Liver (tissue), 3 donors: ENCODE data around the gene TEX14.
A peak's percentile ranks its signal among the peaks of the same experiment; 100 is the strongest.

Experiments
- EGR1 ChIP-seq, 2 donors: IDR thresholded peaks; 2 replicates each; pipeline ENCODE4 v1.6.1; 2016 to 2018; ENCODE audit warnings: antibody characterized with exemption in 2 of 2, low read depth in 2 of 2
- FOXA1 ChIP-seq: IDR thresholded peaks from 2 replicates; pipeline ENCODE4 v1.6.1; 2016; ENCODE audit warnings: antibody characterized with exemption
- GABPA ChIP-seq, 2 donors: IDR thresholded peaks in 1 of 2; conservative IDR thresholded peaks in 1 of 2; 2 replicates each; pipeline ENCODE4 v1.6.1; 2016; ENCODE audit warnings: antibody characterized with exemption in 2 of 2, mild to moderate bottlenecking in 1 of 2, moderate library complexity in 1 of 2
- HNF4G ChIP-seq: IDR thresholded peaks from 2 replicates; pipeline ENCODE4 v1.6.1; 2016; ENCODE audit warnings: antibody characterized with exemption
- JUND ChIP-seq, 2 donors: IDR thresholded peaks; 2 replicates each; pipeline ENCODE4 v1.6.1; 2016; ENCODE audit warnings: antibody characterized with exemption in 2 of 2
- MAX ChIP-seq: IDR thresholded peaks from 2 replicates; pipeline ENCODE4 v1.6.1; 2016; ENCODE audit warnings: antibody characterized with exemption
- RAD21 ChIP-seq, 2 donors: IDR thresholded peaks; 2 replicates each; pipeline ENCODE4 v1.6.1; 2016; ENCODE audit warnings: antibody characterized with exemption in 2 of 2, mild to moderate bottlenecking in 2 of 2
- RXRA ChIP-seq, 2 donors: IDR thresholded peaks; 2 replicates each; pipeline ENCODE4 v1.6.1; 2017 to 2018; ENCODE audit warnings: antibody characterized with exemption in 2 of 2, mild to moderate bottlenecking in 1 of 2
- SP1 ChIP-seq: IDR thresholded peaks from 2 replicates; pipeline ENCODE4 v1.6.1; 2018; ENCODE audit warnings: antibody characterized with exemption, mild to moderate bottlenecking
- TAF1 ChIP-seq: conservative IDR thresholded peaks from 2 replicates; pipeline ENCODE4 v1.6.1; 2016; ENCODE audit warnings: antibody characterized with exemption, mild to moderate bottlenecking
- YY1 ChIP-seq: IDR thresholded peaks from 2 replicates; pipeline ENCODE4 v1.6.1; 2016; ENCODE audit warnings: antibody characterized with exemption, mild to moderate bottlenecking
- TF ChIP-seq, protein P1 (sequence below): fragments of 150-350 bp; IDR thresholded peaks from 2 replicates; pipeline ENCODE4 v1.5.1; 2017; ENCODE audit warnings: improper control_type of control experiment, low read depth, low read length; ENCODE audit not compliant: missing input control
- TF ChIP-seq, protein P2 (sequence below): IDR thresholded peaks from 2 replicates; pipeline ENCODE4 v1.6.1; 2016; ENCODE audit warnings: antibody characterized with exemption
- TF ChIP-seq, protein P3 (sequence below): IDR thresholded peaks from 2 replicates; pipeline ENCODE4 v1.6.1; 2016; ENCODE audit warnings: antibody characterized with exemption, mild to moderate bottlenecking
- donor health status: healthy.
- donor health status: healthy.

DNA sequence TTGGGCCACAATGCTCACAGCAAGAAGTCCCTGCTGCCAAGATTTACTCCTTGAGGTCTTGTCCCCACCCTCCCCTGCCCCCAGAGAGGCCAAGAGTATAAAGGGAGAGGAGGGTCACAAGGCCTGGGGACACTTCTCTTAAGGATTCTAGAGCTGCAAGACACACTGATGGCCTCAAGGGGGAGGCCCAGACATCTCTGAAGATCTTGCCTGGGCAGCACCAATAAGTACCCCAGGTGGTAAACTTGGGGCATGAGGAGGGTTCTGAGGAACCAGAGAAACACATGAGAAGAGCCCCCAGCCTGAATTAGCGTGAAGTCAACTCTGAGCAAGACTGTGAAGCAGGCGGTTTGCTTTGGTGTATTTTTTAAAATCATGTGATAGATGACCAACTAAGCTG lies 150.6 kb downstream of the TEX14 start:
- TF ChIP-seq SP1 (no peak), MAX (no peak), FOXA1 (no peak), TAF1 (no peak), HNF4G (no peak), RXRA (IDR thresholded peaks at IDR 0.05) (no peak), GABPA (IDR thresholded peaks at IDR 0.05 in 1 of 2, conservative IDR thresholded peaks at IDR 0.05 in 1 of 2) (no peak), EGR1 (IDR thresholded peaks at IDR 0.05; ENCODE audit: low read depth in 2 of 2) (no peak), YY1 (no peak), RAD21 (IDR thresholded peaks at IDR 0.05) (no peak), JUND (IDR thresholded peaks at IDR 0.05) (no peak)
- TF ChIP-seq, protein P1, sequence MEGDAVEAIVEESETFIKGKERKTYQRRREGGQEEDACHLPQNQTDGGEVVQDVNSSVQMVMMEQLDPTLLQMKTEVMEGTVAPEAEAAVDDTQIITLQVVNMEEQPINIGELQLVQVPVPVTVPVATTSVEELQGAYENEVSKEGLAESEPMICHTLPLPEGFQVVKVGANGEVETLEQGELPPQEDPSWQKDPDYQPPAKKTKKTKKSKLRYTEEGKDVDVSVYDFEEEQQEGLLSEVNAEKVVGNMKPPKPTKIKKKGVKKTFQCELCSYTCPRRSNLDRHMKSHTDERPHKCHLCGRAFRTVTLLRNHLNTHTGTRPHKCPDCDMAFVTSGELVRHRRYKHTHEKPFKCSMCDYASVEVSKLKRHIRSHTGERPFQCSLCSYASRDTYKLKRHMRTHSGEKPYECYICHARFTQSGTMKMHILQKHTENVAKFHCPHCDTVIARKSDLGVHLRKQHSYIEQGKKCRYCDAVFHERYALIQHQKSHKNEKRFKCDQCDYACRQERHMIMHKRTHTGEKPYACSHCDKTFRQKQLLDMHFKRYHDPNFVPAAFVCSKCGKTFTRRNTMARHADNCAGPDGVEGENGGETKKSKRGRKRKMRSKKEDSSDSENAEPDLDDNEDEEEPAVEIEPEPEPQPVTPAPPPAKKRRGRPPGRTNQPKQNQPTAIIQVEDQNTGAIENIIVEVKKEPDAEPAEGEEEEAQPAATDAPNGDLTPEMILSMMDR, result peak; percentile 1
- TF ChIP-seq, protein P2, sequence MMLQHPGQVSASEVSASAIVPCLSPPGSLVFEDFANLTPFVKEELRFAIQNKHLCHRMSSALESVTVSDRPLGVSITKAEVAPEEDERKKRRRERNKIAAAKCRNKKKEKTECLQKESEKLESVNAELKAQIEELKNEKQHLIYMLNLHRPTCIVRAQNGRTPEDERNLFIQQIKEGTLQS, result no peak
- TF ChIP-seq, protein P3, sequence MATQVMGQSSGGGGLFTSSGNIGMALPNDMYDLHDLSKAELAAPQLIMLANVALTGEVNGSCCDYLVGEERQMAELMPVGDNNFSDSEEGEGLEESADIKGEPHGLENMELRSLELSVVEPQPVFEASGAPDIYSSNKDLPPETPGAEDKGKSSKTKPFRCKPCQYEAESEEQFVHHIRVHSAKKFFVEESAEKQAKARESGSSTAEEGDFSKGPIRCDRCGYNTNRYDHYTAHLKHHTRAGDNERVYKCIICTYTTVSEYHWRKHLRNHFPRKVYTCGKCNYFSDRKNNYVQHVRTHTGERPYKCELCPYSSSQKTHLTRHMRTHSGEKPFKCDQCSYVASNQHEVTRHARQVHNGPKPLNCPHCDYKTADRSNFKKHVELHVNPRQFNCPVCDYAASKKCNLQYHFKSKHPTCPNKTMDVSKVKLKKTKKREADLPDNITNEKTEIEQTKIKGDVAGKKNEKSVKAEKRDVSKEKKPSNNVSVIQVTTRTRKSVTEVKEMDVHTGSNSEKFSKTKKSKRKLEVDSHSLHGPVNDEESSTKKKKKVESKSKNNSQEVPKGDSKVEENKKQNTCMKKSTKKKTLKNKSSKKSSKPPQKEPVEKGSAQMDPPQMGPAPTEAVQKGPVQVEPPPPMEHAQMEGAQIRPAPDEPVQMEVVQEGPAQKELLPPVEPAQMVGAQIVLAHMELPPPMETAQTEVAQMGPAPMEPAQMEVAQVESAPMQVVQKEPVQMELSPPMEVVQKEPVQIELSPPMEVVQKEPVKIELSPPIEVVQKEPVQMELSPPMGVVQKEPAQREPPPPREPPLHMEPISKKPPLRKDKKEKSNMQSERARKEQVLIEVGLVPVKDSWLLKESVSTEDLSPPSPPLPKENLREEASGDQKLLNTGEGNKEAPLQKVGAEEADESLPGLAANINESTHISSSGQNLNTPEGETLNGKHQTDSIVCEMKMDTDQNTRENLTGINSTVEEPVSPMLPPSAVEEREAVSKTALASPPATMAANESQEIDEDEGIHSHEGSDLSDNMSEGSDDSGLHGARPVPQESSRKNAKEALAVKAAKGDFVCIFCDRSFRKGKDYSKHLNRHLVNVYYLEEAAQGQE, result no peak
